ENCODE measurements around the gene VWC2. TPM values are rescaled to one million over a fixed set of nuclear protein-coding genes. Genes with fewer than 3 reads are reported as not detected.

VWC2 gene
- total and polyA plus RNA-seq, 2 experiments from 2014 or later, result 0.67 to 0.98 TPM

DNA sequence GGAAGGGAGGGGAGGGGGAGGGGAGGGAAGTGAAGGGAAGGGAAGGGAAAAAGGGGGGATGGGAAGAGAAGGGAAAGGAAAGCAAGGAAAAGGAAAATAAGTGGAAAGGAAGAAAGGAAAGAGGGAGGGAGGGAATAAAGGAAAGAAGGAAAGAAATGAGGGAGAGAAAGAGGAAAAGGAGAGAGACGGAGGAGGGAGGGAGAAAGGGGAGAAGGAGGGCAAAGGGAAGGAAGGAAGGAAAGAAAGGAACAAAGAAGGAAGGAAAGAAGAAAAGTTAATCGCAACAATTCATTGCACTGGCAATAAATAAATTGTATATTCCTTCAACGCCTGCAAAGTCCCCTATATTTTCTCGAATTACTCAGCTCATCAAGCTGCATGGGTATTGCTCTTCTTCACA, 2.6 kb upstream of the VWC2 start:
- Histone ChIP-seq H3K4me1 (ENCODE audit: low read depth) (peaks cover under 1% of the 10 kb centered on the region), H3K36me3 (no peaks in the 10 kb centered on the region), H3K9me3 (ENCODE audit: low read depth) (no peaks in the 10 kb centered on the region), H3K27ac (no peak overlapping the region), H3K27me3 (peaks cover 73% of the 10 kb centered on the region), H3K4me3 (no peak overlapping the region)
- DNase-seq (ENCODE audit: low read depth in 1 of 2, low spot score in 1 of 2), result no peak
- TF ChIP-seq, protein P1, sequence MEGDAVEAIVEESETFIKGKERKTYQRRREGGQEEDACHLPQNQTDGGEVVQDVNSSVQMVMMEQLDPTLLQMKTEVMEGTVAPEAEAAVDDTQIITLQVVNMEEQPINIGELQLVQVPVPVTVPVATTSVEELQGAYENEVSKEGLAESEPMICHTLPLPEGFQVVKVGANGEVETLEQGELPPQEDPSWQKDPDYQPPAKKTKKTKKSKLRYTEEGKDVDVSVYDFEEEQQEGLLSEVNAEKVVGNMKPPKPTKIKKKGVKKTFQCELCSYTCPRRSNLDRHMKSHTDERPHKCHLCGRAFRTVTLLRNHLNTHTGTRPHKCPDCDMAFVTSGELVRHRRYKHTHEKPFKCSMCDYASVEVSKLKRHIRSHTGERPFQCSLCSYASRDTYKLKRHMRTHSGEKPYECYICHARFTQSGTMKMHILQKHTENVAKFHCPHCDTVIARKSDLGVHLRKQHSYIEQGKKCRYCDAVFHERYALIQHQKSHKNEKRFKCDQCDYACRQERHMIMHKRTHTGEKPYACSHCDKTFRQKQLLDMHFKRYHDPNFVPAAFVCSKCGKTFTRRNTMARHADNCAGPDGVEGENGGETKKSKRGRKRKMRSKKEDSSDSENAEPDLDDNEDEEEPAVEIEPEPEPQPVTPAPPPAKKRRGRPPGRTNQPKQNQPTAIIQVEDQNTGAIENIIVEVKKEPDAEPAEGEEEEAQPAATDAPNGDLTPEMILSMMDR (IDR thresholded peaks at IDR 0.05; ENCODE audit: low read depth, low read length), result no peak

DNA sequence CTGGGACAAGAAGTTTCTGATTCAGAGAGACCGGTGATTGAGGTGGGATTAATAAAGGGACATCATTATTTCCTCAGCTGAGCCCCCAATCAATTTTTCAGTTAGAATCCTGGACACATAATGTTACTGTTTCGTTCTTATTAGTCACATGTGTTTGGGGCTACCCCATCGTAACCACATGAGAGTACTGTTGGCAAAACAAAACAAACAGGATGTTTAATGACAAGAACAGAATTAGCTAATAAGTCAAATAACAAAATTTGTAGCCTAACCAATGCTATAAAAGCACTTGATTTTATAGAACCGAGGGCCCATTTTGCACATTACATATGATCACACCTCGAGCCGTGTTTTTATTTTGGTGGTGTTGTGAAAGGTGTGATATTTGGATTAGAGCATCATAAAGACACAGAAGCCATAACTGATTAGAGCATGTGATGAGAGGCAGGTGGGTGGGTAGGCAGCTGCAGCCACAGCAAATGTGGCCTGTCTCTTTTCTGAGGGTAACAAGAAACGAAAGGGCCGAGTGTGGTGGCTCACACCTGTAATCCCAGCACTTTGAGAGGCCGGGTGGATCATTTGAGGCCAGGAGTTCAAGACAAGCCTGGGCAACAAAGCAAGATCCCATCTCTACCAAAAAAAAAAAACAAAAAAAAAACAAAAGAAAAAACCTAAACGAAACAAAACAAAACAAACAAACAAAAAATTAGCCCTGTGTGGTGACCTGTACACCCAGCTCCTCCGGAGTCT, 1.8 kb upstream of the VWC2 start:
- H3K36me3 ChIP-seq, result no peaks in the 10 kb centered on the region
- H3K27me3 ChIP-seq, result peaks cover 80% of the 10 kb centered on the region
- H3K4me3 ChIP-seq, result no peak overlapping the region
- peaks cover 3% of the 10 kb centered on the region for H3K4me1 ChIP-seq (ENCODE audit: low read depth)
- TF ChIP-seq, protein P1 (IDR thresholded peaks at IDR 0.05; ENCODE audit: low read depth, low read length), result no peak
- no peak for DNase-seq (ENCODE audit: low read depth in 1 of 2, low spot score in 1 of 2)
- no peak overlapping the region for H3K27ac ChIP-seq
- H3K9me3 ChIP-seq (ENCODE audit: low read depth), result no peaks in the 10 kb centered on the region

DNA sequence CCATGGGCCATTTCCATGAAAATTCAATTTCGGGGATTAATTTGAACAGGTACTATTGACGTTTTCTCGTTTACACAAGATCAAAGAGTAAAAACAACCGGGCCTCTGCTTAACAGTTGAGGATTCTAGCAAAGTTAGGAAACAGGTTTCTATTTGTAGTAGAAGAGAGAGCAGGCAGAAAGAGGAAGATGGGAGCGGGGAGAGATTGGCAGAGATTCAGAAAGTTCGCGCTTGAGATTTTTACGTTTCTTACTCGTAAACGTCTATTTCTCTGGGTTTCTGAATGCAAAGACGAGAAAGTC, 571 bp upstream of the VWC2 start:
- peaks cover 14% of the 10 kb centered on the region for H3K4me1 ChIP-seq (ENCODE audit: low read depth)
- TF ChIP-seq, protein P1 (IDR thresholded peaks at IDR 0.05; ENCODE audit: low read depth, low read length), result no peak
- no peaks in the 10 kb centered on the region for H3K36me3 ChIP-seq
- H3K4me3 ChIP-seq, result peak overlapping the region; percentile 80
- H3K27ac ChIP-seq, result no peak overlapping the region
- peaks cover 79% of the 10 kb centered on the region for H3K27me3 ChIP-seq
- H3K9me3 ChIP-seq (ENCODE audit: low read depth), result no peaks in the 10 kb centered on the region
- no peak for DNase-seq (ENCODE audit: low read depth in 1 of 2, low spot score in 1 of 2)

DNA sequence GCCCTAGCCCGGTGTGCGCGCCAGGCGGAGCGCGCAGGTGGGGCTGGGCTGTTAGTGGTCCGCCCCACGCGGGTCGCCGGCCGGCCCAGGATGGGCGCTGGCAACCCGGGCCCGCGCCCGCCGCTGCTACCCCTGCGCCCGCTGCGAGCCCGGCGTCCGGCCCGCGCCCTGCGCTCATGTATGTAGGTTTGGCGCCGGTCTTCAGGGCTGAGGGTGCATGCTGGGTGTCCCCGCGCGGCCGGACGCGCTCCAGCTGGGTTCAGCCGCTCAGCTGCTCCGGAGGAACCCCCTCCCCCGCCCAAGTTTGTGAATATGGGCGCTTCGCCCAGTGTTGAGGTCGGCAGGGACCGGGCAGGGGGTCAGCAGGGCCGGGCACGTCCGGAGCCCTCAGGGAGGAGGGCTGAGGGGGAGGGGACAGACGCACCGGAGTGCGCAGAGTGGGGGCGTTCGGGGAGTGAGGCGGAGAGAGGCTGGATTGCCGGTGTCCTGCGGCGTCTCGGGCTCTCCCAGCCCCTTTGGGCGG, 559 bp downstream of the VWC2 start:
- Histone ChIP-seq H3K4me1 (ENCODE audit: low read depth) (peaks cover 17% of the 10 kb centered on the region), H3K9me3 (ENCODE audit: low read depth) (no peaks in the 10 kb centered on the region), H3K27ac (no peak overlapping the region), H3K36me3 (no peaks in the 10 kb centered on the region), H3K4me3 (peak overlapping the region; percentile 80), H3K27me3 (peaks cover 71% of the 10 kb centered on the region)
- DNase-seq (ENCODE audit: low read depth in 1 of 2, low spot score in 1 of 2), result peak in 1 of 2 donors; percentile 43
- TF ChIP-seq, protein P1 (IDR thresholded peaks at IDR 0.05; ENCODE audit: low read depth, low read length), result no peak

DNA sequence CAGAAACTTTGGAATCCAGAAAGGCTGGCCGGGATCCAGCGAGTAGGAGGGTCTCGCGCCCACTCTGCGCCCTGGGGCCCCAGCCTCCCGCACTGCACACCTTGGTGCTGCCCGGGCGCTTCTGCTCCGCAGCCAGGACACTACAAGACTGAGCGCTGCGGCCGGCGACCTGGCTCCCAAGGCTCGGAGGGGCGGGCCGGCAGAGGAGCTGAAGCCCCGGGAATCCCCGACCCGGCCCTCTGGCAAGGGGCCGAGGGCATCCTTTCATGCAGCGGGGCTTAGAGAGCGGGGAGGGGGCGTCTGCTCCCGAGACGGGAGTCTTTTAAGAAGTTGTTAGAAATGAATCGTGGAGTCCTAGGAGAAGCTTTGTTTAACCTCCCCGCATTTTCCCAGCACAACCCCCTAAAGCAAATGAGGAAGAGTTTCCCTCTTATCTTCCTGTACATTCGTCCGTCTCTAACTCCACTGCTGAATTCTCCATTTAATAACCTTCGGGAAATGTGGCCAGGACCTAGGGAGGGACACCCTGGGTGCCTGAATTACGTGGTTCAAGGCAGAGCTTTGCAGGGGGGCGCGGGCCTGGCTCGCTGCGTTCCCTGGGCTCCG, 1.1 kb downstream of the VWC2 start:
- peak in 1 of 2 donors; percentile 45 for DNase-seq (ENCODE audit: low read depth in 1 of 2, low spot score in 1 of 2)
- Histone ChIP-seq H3K36me3 (no peaks in the 10 kb centered on the region), H3K9me3 (ENCODE audit: low read depth) (no peaks in the 10 kb centered on the region), H3K27me3 (peaks cover 67% of the 10 kb centered on the region), H3K4me1 (ENCODE audit: low read depth) (peaks cover 17% of the 10 kb centered on the region), H3K27ac (no peak overlapping the region), H3K4me3 (peak overlapping the region; percentile 80)
- TF ChIP-seq, protein P1 (IDR thresholded peaks at IDR 0.05; ENCODE audit: low read depth, low read length), result no peak

All from cardiac muscle cell (in vitro differentiated cells and primary cell).